HepG2 (cell line): ENCODE data around the gene GALNT12. TPM values are rescaled to one million over a fixed set of nuclear protein-coding genes. Genes with fewer than 3 reads are reported as not detected.

Experiments used
- ATAC-seq: fragments of 200-7000 bp; cut with Tn5 transposase; 3 replicates; pipeline ENCODE4 v1.9.1; 2020; ENCODE audit warnings: mild to moderate bottlenecking, moderate library complexity
- BruUV-seq: library from RNA; stranded (reverse); fragments of 400-500 nt; replicated peaks from 2 replicates; lab custom pipeline; 2021; lab: Mats Ljungman, UMichigan
- CTCF ChIA-PET: fragments of 300-600 bp; formaldehyde crosslinking; extraction: SDS; loops from one replicate; lab custom pipeline; 2021; ENCODE audit warnings: low total read pairs, inconsistent platforms, low intra/inter-chr PET ratio; lab: Yijun Ruan, JAX
- POLR2A ChIA-PET: fragments of 350-600 bp; sonication (Branson Sonifier 250); formaldehyde crosslinking; loops from one replicate; lab custom pipeline; 2020; ENCODE audit warnings: antibody characterized with exemption, inconsistent platforms; lab: Yijun Ruan, JAX
- DNase-seq: peaks from one replicate; pipeline ENCODE4 v3.0.0-alpha.2; 2015; ENCODE audit warnings: low spot score
- FAIRE-seq: peaks from 3 replicates; lab custom pipeline; 2011; peaks lifted over from hg19 to GRCh38; lab: Jason Lieb, UNC
- H2AFZ ChIP-seq: one replicate; pipeline ENCODE4 v1.6.1; 2011; ENCODE audit warnings: low read length, inconsistent platforms
- H3K27ac ChIP-seq: fragments of 300-600 bp; 3 replicates; pipeline ENCODE4 v1.8.0; 2011; ENCODE audit warnings: mixed run types, mild to moderate bottlenecking, mixed read lengths, low read length, inconsistent platforms; ENCODE audit not compliant: insufficient read depth; ENCODE audit errors: extremely low read length
- H3K27me3 ChIP-seq, 2 experiments: fragments of 200-600 bp in 1 of 2; 2 replicates in 1 of 2; 3 replicates in 1 of 2; pipeline versions ENCODE4 v1.6.0 to v1.8.0; 2011; ENCODE audit warnings: low read length in 2 of 2, mild to moderate bottlenecking in 2 of 2, moderate library complexity in 2 of 2, inconsistent platforms in 1 of 2; ENCODE audit not compliant: insufficient read depth in 2 of 2, control insufficient read depth in 1 of 2
- H3K36me3 ChIP-seq, 2 experiments: fragments of 200-600 bp in 1 of 2; replicated peaks in 1 of 2; 2 replicates in 1 of 2; 3 replicates in 1 of 2; pipeline versions ENCODE4 v1.5.1 to v1.8.0; 2011; ENCODE audit warnings: low read length in 2 of 2, inconsistent platforms in 1 of 2; ENCODE audit not compliant: insufficient read depth in 2 of 2, control insufficient read depth in 1 of 2
- H3K4me1 ChIP-seq: 2 replicates; pipeline ENCODE4 v1.5.1; 2012; ENCODE audit warnings: low read length, inconsistent platforms; ENCODE audit not compliant: insufficient read depth
- H3K4me2 ChIP-seq: 2 replicates; pipeline ENCODE4 v1.6.0; 2011; ENCODE audit warnings: low read depth, low read length, inconsistent platforms
- H3K4me3 ChIP-seq, 3 experiments: fragments of 200-600 bp in 1 of 3; sonication (generic), shearing (Covaris generic) in 1 of 3; replicated peaks in 1 of 3; 2 replicates each; pipeline ENCODE4 v1.5.1; 2011 to 2016; ENCODE audit warnings: low read length in 3 of 3, inconsistent platforms in 2 of 3, low read depth in 2 of 3, mild to moderate bottlenecking in 2 of 3, control low read depth in 1 of 3, mixed read lengths in 1 of 3; ENCODE audit not compliant: insufficient read depth in 1 of 3
- H3K79me2 ChIP-seq: one replicate; pipeline ENCODE4 v1.6.1; 2011; ENCODE audit warnings: low read length, inconsistent platforms; ENCODE audit not compliant: insufficient read depth
- H3K9ac ChIP-seq: 2 replicates; pipeline ENCODE4 v1.6.0; 2011; ENCODE audit warnings: mild to moderate bottlenecking, low read depth, low read length, inconsistent platforms; ENCODE audit not compliant: insufficient read depth
- H3K9me3 ChIP-seq: 2 replicates; pipeline ENCODE4 v1.5.1; 2012; ENCODE audit warnings: mild to moderate bottlenecking, low read length
- H4K20me1 ChIP-seq: 2 replicates; pipeline ENCODE4 v1.6.0; 2011; ENCODE audit warnings: inconsistent platforms, mild to moderate bottlenecking, low read length, moderate library complexity; ENCODE audit not compliant: insufficient read depth
- WGBS: methylation state at CpG from one replicate; pipeline ENCODE4 v1.1.6; 2017; ENCODE audit warnings: low lambda C conversion rate; 5-methylcytosine and 5-hydroxymethylcytosine counted together
- in situ Hi-C: cut with HindIII; loops from 2 replicates; pipeline ENCODE4 v1.10.0; 2017; ENCODE audit warnings: low pct_unique_long_range_greater_than_20kb; ENCODE audit not compliant: extremely low pct_ligation_motif_present
- intact Hi-C: fragments of 100-400 bp; cut with micrococcal nuclease; formaldehyde crosslinking; loops from one replicate; pipeline ENCODE4 v1.10.0; 2022; ENCODE audit not compliant: unreplicated experiment
- polyA plus RNA-seq, 8 experiments: library from polyadenylated mRNA; depleted of rRNA in 3 of 8; stranded (reverse) in 7 of 8; unstranded in 1 of 8; fragments of >200 nt; fragmentation: Illumina TruSeq in 4 of 8; extraction: Trizol in 4 of 8; gene quantifications; 2 replicates each; pipeline versions ENCODE4 v1.2.1 to v1.2.3, GENCODE V29; 2011 to 2016; ENCODE audit warnings: low read depth in 4 of 8, missing spikeins in 1 of 8, mixed read lengths in 1 of 8; ENCODE audit not compliant: insufficient read depth in 1 of 8
- total RNA-seq, 5 experiments: library from RNA; depleted of rRNA; stranded (reverse); fragments of >200 nt; fragmentation: Illumina TruSeq; extraction: Trizol; gene quantifications; 2 replicates each; pipeline ENCODE4 v1.2.3, GENCODE V29; 2016; ENCODE audit warnings: low read depth in 1 of 5
- TF ChIP-seq, protein P1 (sequence below): sonication (generic); formaldehyde crosslinking; IDR thresholded peaks from 2 replicates; pipeline ENCODE4 v1.8.1; 2023; ENCODE audit warnings: mild to moderate bottlenecking, missing genetic modification reagents, borderline replicate concordance
- TF ChIP-seq, protein P2 (sequence below): fragments of 450-650 bp; IDR thresholded peaks from 2 replicates; pipeline ENCODE4 v1.6.1; 2016
- TF ChIP-seq, protein P3 (sequence below): sonication (generic); formaldehyde crosslinking; IDR thresholded peaks from 2 replicates; pipeline ENCODE4 v1.5.0; 2020; ENCODE audit warnings: mild to moderate bottlenecking, missing genetic modification reagents, moderate library complexity
- TF ChIP-seq, protein P4 (sequence below): IDR thresholded peaks from 2 replicates; pipeline ENCODE4 v1.6.1; 2016; ENCODE audit warnings: missing genetic modification reagents, missing compliant biosample characterization

Gene GALNT12
- total and polyA plus RNA-seq, 2 of the 13 experiments (the other 11 are each of a cell fraction or from before 2014, with no cell fraction given) = 0.07 TPM; not detected in 1

DNA sequence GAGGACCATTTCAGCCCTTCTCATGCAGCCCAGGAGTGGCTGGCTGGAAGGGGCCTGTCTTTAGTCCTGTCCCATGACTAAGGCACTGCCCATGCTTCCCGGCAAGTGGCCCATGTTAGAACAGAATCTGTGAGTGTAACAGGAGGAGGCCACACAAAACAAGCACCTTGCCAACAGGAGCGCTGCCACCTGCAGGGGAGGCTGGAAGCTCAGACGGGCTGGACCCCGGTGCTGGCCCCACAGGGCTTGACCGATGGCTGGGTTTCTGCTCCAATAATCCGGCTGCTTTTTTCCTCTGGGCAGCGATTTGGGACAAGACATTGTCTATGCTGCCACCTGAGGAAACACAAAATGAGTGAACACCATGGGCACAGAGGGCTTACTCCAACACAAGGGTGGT is 39.6 kb upstream of the GALNT12 start:
- in situ Hi-C loops = no loop called here
- no peak for FAIRE-seq
- H3K27ac ChIP-seq = no peak overlapping the region
- intact Hi-C loops = no loop called here
- ATAC-seq = no peak
- H4K20me1 ChIP-seq = no peaks in the 10 kb centered on the region
- H3K36me3 ChIP-seq = peaks cover 0 to 4% of the 10 kb centered on the region in 2 experiments; a peak in 2 of 5 replicates
- no peak overlapping the region for H3K4me3 ChIP-seq
- BruUV-seq = no TSS peak
- TF ChIP-seq, protein P1, sequence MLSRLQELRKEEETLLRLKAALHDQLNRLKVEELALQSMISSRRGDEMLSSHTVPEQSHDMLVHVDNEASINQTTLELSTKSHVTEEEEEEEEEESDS (CRISPR knock-in tag) = no peak
- TF ChIP-seq, protein P2, sequence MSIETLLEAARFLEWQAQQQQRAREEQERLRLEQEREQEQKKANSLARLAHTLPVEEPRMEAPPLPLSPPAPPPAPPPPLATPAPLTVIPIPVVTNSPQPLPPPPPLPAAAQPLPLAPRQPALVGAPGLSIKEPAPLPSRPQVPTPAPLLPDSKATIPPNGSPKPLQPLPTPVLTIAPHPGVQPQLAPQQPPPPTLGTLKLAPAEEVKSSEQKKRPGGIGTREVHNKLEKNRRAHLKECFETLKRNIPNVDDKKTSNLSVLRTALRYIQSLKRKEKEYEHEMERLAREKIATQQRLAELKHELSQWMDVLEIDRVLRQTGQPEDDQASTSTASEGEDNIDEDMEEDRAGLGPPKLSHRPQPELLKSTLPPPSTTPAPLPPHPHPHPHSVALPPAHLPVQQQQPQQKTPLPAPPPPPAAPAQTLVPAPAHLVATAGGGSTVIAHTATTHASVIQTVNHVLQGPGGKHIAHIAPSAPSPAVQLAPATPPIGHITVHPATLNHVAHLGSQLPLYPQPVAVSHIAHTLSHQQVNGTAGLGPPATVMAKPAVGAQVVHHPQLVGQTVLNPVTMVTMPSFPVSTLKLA = no peak
- TF ChIP-seq, protein P3, sequence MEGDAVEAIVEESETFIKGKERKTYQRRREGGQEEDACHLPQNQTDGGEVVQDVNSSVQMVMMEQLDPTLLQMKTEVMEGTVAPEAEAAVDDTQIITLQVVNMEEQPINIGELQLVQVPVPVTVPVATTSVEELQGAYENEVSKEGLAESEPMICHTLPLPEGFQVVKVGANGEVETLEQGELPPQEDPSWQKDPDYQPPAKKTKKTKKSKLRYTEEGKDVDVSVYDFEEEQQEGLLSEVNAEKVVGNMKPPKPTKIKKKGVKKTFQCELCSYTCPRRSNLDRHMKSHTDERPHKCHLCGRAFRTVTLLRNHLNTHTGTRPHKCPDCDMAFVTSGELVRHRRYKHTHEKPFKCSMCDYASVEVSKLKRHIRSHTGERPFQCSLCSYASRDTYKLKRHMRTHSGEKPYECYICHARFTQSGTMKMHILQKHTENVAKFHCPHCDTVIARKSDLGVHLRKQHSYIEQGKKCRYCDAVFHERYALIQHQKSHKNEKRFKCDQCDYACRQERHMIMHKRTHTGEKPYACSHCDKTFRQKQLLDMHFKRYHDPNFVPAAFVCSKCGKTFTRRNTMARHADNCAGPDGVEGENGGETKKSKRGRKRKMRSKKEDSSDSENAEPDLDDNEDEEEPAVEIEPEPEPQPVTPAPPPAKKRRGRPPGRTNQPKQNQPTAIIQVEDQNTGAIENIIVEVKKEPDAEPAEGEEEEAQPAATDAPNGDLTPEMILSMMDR (CRISPR knock-in tag) = 0 out of 2 replicates have a peak, but pooled peaks have one; percentile 3
- TF ChIP-seq, protein P4, sequence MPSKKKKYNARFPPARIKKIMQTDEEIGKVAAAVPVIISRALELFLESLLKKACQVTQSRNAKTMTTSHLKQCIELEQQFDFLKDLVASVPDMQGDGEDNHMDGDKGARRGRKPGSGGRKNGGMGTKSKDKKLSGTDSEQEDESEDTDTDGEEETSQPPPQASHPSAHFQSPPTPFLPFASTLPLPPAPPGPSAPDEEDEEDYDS (CRISPR knock-in tag) = no peak
- TF ChIP-seq, all 625 proteins: peak for 1
- Histone ChIP-seq H3K9me3 (no peaks in the 10 kb centered on the region), H3K27me3 (no peaks in the 10 kb centered on the region), H3K79me2 (no peaks in the 10 kb centered on the region), H2AFZ (no peak overlapping the region), H3K9ac (no peak overlapping the region), H3K4me1 (no peaks in the 10 kb centered on the region), H3K4me2 (no peak overlapping the region)
- ChIA-PET CTCF (no interaction called here), POLR2A (no interaction called here)
- WGBS = 98% methylated on average over 7 of the region's 7 CpGs
- DNase-seq = no peak
